Measurements from ENCODE around the gene CEACAM18. TPM values are rescaled to one million over a fixed set of nuclear protein-coding genes. Genes with fewer than 3 reads are reported as not detected.
"Not testable (repeated sequence)": the region's sequence is repeated elsewhere in the genome, so short reads cannot be mapped to it uniquely, and the experiment has no call there.

The CEACAM18 gene
- total RNA-seq, 2 experiments from 2014 or later = not detected

DNA sequence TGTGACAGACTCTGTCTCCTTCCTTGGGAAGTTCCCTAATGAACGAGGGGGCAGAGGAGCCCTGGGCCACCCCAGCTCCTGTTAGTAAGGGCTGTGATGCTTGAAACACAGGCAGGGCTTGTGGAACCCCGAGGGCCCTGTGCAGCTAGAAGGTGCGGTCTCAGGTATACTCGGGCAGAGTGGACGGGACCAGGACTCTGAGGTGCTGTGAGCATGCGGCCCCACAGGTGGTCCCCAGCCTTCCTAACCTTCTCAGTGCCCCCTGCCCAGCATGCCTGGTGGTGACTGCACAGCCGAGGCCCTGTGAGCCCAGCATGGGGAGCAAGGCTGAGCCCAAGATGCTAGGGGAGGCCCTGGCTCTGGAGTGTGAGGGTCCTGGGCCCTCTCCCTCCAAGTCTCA, 16.1 kb upstream of the CEACAM18 start:
- no peaks in the 10 kb centered on the region for H3K4me1 Mint-ChIP-seq (ENCODE audit: low read depth)
- no peaks in the 10 kb centered on the region for H3K9me3 Mint-ChIP-seq
- no peak overlapping the region for H3K4me3 Mint-ChIP-seq
- ChIA-PET CTCF (interaction anchor here (0.7 kb wide), 1 partner anchor 10 kb away, joined by 3 read pairs; no protein-coding TSS in a partner anchor), POLR2A (no interaction called here)
- intact Hi-C loops (cut with DNase I, micrococcal nuclease) = no loop called here
- Histone ChIP-seq H3K9me3 (ENCODE audit: control insufficient read depth in 1 of 2, insufficient read depth in 1 of 2, low read length in 2 of 2) (peaks cover 0 to 12% of the 10 kb centered on the region in 2 experiments), H3K4me1 (ENCODE audit: insufficient read depth, low read length) (peaks cover 2% of the 10 kb centered on the region), H3K4me3 (ENCODE audit: low read length) (no peak overlapping the region), H3K27ac (ENCODE audit: low read depth in 1 of 2, low read length in 2 of 2) (no peak overlapping the region), H3K27me3 (ENCODE audit: control insufficient read depth in 1 of 2, insufficient read depth in 2 of 2, low read length in 2 of 2) (peaks cover 17 to 21% of the 10 kb centered on the region in 2 experiments), H3K36me3 (ENCODE audit: insufficient read depth, low read length) (no peaks in the 10 kb centered on the region)
- ATAC-seq (ENCODE audit: poor library complexity) = no peak
- no peak overlapping the region for H3K27ac Mint-ChIP-seq
- TF ChIP-seq, protein P1, sequence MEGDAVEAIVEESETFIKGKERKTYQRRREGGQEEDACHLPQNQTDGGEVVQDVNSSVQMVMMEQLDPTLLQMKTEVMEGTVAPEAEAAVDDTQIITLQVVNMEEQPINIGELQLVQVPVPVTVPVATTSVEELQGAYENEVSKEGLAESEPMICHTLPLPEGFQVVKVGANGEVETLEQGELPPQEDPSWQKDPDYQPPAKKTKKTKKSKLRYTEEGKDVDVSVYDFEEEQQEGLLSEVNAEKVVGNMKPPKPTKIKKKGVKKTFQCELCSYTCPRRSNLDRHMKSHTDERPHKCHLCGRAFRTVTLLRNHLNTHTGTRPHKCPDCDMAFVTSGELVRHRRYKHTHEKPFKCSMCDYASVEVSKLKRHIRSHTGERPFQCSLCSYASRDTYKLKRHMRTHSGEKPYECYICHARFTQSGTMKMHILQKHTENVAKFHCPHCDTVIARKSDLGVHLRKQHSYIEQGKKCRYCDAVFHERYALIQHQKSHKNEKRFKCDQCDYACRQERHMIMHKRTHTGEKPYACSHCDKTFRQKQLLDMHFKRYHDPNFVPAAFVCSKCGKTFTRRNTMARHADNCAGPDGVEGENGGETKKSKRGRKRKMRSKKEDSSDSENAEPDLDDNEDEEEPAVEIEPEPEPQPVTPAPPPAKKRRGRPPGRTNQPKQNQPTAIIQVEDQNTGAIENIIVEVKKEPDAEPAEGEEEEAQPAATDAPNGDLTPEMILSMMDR (IDR thresholded peaks at IDR 0.05) = no peak
- no peaks in the 10 kb centered on the region for H3K36me3 Mint-ChIP-seq (ENCODE audit: low read depth)
- DNase-seq = no peak
- H3K27me3 Mint-ChIP-seq = peaks cover 50% of the 10 kb centered on the region

DNA sequence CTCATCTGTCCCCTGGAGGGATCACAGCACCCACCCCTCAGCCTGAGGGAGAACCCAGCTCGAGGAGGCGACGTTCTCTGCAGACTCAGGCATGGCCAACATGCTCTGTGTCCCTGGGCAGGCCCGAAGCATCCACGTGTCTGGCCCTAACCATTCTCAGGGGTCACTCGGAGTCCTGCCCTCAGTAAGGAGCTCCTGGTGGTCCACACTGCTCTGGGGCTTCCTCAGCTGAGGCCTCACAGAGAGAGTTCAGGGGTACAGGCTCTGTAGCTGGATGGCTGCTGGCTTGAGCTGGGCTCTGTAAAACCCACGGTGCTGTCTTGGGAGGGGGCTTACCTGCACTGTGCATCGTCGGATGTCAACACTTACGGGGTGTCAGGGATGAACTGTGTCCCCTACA, 15.7 kb upstream of the CEACAM18 start:
- ChIA-PET POLR2A (no interaction called here), CTCF (interaction anchor here (0.7 kb wide), 1 partner anchor 10 kb away, joined by 3 read pairs; no protein-coding TSS in a partner anchor)
- Histone ChIP-seq H3K27me3 (ENCODE audit: control insufficient read depth in 1 of 2, insufficient read depth in 2 of 2, low read length in 2 of 2) (peaks cover 17 to 21% of the 10 kb centered on the region in 2 experiments), H3K4me1 (ENCODE audit: insufficient read depth, low read length) (peaks cover 2% of the 10 kb centered on the region), H3K4me3 (ENCODE audit: low read length) (no peak overlapping the region), H3K9me3 (ENCODE audit: control insufficient read depth in 1 of 2, insufficient read depth in 1 of 2, low read length in 2 of 2) (peaks cover 0 to 12% of the 10 kb centered on the region in 2 experiments), H3K36me3 (ENCODE audit: insufficient read depth, low read length) (no peaks in the 10 kb centered on the region), H3K27ac (ENCODE audit: low read depth in 1 of 2, low read length in 2 of 2) (no peak overlapping the region)
- intact Hi-C loops (cut with DNase I, micrococcal nuclease) = no loop called here
- TF ChIP-seq, protein P1 (IDR thresholded peaks at IDR 0.05) = no peak
- peaks cover 50% of the 10 kb centered on the region for H3K27me3 Mint-ChIP-seq
- H3K9me3 Mint-ChIP-seq = no peaks in the 10 kb centered on the region
- no peak for ATAC-seq (ENCODE audit: poor library complexity)
- DNase-seq = no peak
- H3K27ac Mint-ChIP-seq = no peak overlapping the region
- no peak overlapping the region for H3K4me3 Mint-ChIP-seq
- H3K4me1 Mint-ChIP-seq (ENCODE audit: low read depth) = no peaks in the 10 kb centered on the region
- H3K36me3 Mint-ChIP-seq (ENCODE audit: low read depth) = no peaks in the 10 kb centered on the region

DNA sequence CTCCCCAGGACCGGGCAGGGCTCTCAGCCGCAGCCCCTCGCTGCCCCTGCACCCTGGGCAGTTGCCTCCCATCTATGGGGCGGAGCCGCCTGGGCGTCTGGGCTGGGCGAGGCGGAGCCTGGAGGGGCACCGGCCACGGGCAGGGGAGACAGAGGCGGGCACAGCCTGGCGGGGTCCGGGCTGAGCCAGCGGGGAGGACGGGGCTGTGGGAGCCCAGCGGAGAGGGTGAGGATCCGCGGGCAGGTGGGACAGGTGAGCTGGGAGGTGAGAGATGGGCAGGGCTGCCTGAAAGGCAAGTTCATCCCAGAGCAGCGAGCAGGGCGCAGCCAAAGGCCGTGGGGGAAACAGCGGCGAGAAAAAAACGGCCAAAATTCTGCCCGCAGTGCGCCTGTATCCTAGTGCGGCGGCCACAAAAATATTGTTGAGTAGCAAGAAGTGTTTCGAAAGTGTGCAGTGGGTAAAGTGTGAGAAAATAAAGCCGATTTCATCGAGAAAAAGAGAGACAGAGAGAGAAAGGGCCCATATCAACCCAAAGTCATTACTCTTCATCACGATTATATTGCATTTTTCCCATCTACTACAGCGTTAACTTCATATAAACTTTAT, 14.3 kb upstream of the CEACAM18 start:
- H3K4me3 ChIP-seq (ENCODE audit: low read length); ATAC-seq (ENCODE audit: poor library complexity); DNase-seq; H3K9me3 Mint-ChIP-seq; H3K27ac ChIP-seq (ENCODE audit: low read depth in 1 of 2, low read length in 2 of 2); POLR2A ChIA-PET; H3K27ac Mint-ChIP-seq; H3K36me3 ChIP-seq (ENCODE audit: insufficient read depth, low read length); H3K4me1 Mint-ChIP-seq (ENCODE audit: low read depth); H3K4me1 ChIP-seq (ENCODE audit: insufficient read depth, low read length); H3K4me3 Mint-ChIP-seq; intact Hi-C loops (cut with DNase I, micrococcal nuclease); H3K36me3 Mint-ChIP-seq (ENCODE audit: low read depth); CTCF ChIA-PET: not testable (repeated sequence)
- peaks cover 17 to 21% of the 10 kb centered on the region in 2 experiments for H3K27me3 ChIP-seq (ENCODE audit: control insufficient read depth in 1 of 2, insufficient read depth in 2 of 2, low read length in 2 of 2)
- H3K9me3 ChIP-seq (ENCODE audit: control insufficient read depth in 1 of 2, insufficient read depth in 1 of 2, low read length in 2 of 2) = peaks cover 0 to 12% of the 10 kb centered on the region in 2 experiments
- peaks cover 47% of the 10 kb centered on the region for H3K27me3 Mint-ChIP-seq

DNA sequence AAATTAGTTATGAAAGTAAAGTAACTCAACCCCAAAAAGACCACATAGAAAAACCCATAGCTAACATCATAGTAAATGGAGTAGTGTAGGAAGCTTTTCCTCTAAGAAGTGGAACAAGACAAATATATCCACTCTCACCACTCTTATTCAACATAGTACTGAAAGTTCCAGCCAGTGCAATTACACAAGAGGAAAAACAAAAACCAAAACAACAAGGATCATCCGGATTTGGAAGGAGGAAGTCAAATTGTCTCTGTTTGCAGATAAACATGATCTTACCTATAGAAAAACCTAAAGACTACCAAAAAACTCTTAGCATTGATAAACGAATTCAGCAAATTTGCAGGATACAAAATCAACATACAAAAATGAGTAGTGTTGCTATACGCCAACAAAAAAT, 11.6 kb upstream of the CEACAM18 start:
- POLR2A ChIA-PET = no interaction called here
- intact Hi-C loops (cut with DNase I, micrococcal nuclease) = no loop called here
- H3K4me3 ChIP-seq (ENCODE audit: low read length) = no peak overlapping the region
- CTCF ChIA-PET = interaction anchor here (1.4 kb wide), 1 partner anchor 47 kb away, joined by 3 read pairs; no protein-coding TSS in a partner anchor
- Mint-ChIP-seq H3K4me1 (ENCODE audit: low read depth) (no peaks in the 10 kb centered on the region), H3K4me3 (no peak overlapping the region), H3K27me3 (peaks cover 27% of the 10 kb centered on the region), H3K9me3 (no peaks in the 10 kb centered on the region), H3K36me3 (ENCODE audit: low read depth) (no peaks in the 10 kb centered on the region), H3K27ac (no peak overlapping the region)
- TF ChIP-seq, protein P1 (IDR thresholded peaks at IDR 0.05) = no peak
- H3K27me3 ChIP-seq (ENCODE audit: control insufficient read depth in 1 of 2, insufficient read depth in 2 of 2, low read length in 2 of 2) = peaks cover 12 to 15% of the 10 kb centered on the region in 2 experiments
- H3K4me1 ChIP-seq (ENCODE audit: insufficient read depth, low read length) = peaks cover 6% of the 10 kb centered on the region
- peaks cover 0 to 7% of the 10 kb centered on the region in 2 experiments for H3K9me3 ChIP-seq (ENCODE audit: control insufficient read depth in 1 of 2, insufficient read depth in 1 of 2, low read length in 2 of 2)
- H3K27ac ChIP-seq (ENCODE audit: low read depth in 1 of 2, low read length in 2 of 2) = no peak overlapping the region
- no peak for DNase-seq
- no peak for ATAC-seq (ENCODE audit: poor library complexity)
- H3K36me3 ChIP-seq (ENCODE audit: insufficient read depth, low read length) = no peaks in the 10 kb centered on the region

Data from CD4-positive, alpha-beta T cell (primary cell).